ENCODE results near the gene CCDC117. TPM values are rescaled to one million over a fixed set of nuclear protein-coding genes. Genes with fewer than 3 reads are reported as not detected.
A peak's percentile ranks its signal among the peaks of the same experiment; 100 is the strongest.

The CCDC117 gene
- total RNA-seq, 1 experiment from 2014 or later: 40.0 TPM

- no peaks in the 10 kb centered on the region for H3K27me3 ChIP-seq (ENCODE audit: insufficient read depth, low read length)
- Mint-ChIP-seq H3K9me3 (peaks cover 1 to 9% of the 10 kb centered on the region in 2 experiments; a peak in 4 of 5 replicates), H3K36me3 (ENCODE audit: insufficient read depth in 1 of 3, low read depth in 3 of 3) (peaks cover 6 to 7% (median 6%) of the 10 kb centered on the region in 3 experiments; a peak in 5 of 7 replicates), H3K27me3 (ENCODE audit: low read depth) (no peaks in the 10 kb centered on the region), H3K4me1 (peaks cover 10 to 13% of the 10 kb centered on the region in 2 experiments), H3K27ac (peak overlapping the region in 1 of 3 experiments; percentile 55; a peak in 1 of 7 replicates), H3K4me3 (no peak overlapping the region)
- H2BK5ac ChIP-seq (ENCODE audit: insufficient read length, low read length): no peak overlapping the region
- H3T11ph ChIP-seq (ENCODE audit: low read length): no peak overlapping the region
- H2BK20ac ChIP-seq (ENCODE audit: low read depth, low read length, poor library complexity, severe bottlenecking): no peak overlapping the region
- H3K79me1 ChIP-seq (ENCODE audit: insufficient read depth, low read depth, low read length, poor library complexity, severe bottlenecking): no peaks in the 10 kb centered on the region
- no peaks in the 10 kb centered on the region for H3K23me2 ChIP-seq (ENCODE audit: insufficient read length, low read depth, low read length, poor library complexity, severe bottlenecking)
- H4K5ac ChIP-seq (ENCODE audit: insufficient read length, low read depth, low read length): no peak overlapping the region
- H3K18ac ChIP-seq (ENCODE audit: insufficient read length, low read depth, low read length): no peak overlapping the region
- H2BK12ac ChIP-seq (ENCODE audit: insufficient read length, low read depth, low read length): no peak overlapping the region
- no peak overlapping the region for H2AK5ac ChIP-seq (ENCODE audit: insufficient read length, low read length)
- no peak overlapping the region for H2BK120ac ChIP-seq (ENCODE audit: low read depth, low read length, poor library complexity, severe bottlenecking)
- no peak for TF ChIP-seq CTCF (conservative IDR thresholded peaks at IDR 0.05)
- H3K4me1 ChIP-seq (ENCODE audit: insufficient read depth, low read length): no peaks in the 10 kb centered on the region; the same call in 1 of the 2 replicates
- no peak overlapping the region for H3K4me2 ChIP-seq (ENCODE audit: insufficient read depth, insufficient read length, low read length)
- no peak overlapping the region for H4K91ac ChIP-seq (ENCODE audit: insufficient read length, low read depth, low read length)
- no peak overlapping the region for H2BK15ac ChIP-seq (ENCODE audit: low read depth, low read length)
- no peaks in the 10 kb centered on the region for H3K9me3 ChIP-seq (ENCODE audit: control insufficient read depth, low read depth, low read length)
- no peaks in the 10 kb centered on the region for H4K20me1 ChIP-seq (ENCODE audit: control insufficient read depth, insufficient read depth, insufficient read length)
- no peak for DNase-seq
- H3K4ac ChIP-seq (ENCODE audit: low read depth, low read length): no peak overlapping the region
- no peaks in the 10 kb centered on the region for H3K79me2 ChIP-seq (ENCODE audit: insufficient read depth, low read length)
- no CpG with 5 or more reads among the region's 6 CpGs for WGBS (ENCODE audit: extremely low coverage, insufficient read length, low lambda C conversion rate)
- no peak overlapping the region for H3K9ac ChIP-seq (ENCODE audit: extremely low read depth, insufficient read length, low read length)
- no peak overlapping the region for H4K8ac ChIP-seq (replicated peaks; ENCODE audit: insufficient read length, low read depth, low read length)
- H3K56ac ChIP-seq (ENCODE audit: insufficient read length, low read depth, low read length): no peak overlapping the region
- no peak overlapping the region for H3K27ac ChIP-seq (ENCODE audit: insufficient read length, low read depth, low read length)
- no peak overlapping the region for H3K23ac ChIP-seq (ENCODE audit: insufficient read length, low read depth, low read length)
- no peak overlapping the region for H2AFZ ChIP-seq (ENCODE audit: low read length)
- no peak overlapping the region for H3K14ac ChIP-seq (ENCODE audit: insufficient read depth, low read length)
Measured at GRCh38 chr22:28768701-28769393, 3.6 kb upstream of the CCDC117 start.

Measured in H9 (cell line).